Neural progenitor cell (in vitro differentiated cells): ENCODE results near the gene PTPRU.

ENCODE experiments used
- EZH2 ChIP-seq: fragments of 200-600 bp; sonication (generic); IDR thresholded peaks from 2 replicates; pipeline ENCODE4 v1.6.1; 2017; ENCODE audit warnings: antibody characterized with exemption, mild to moderate bottlenecking, moderate library complexity
- TF ChIP-seq, protein P1 (sequence below): fragments of 200-600 bp; sonication (generic); IDR thresholded peaks from 2 replicates; pipeline ENCODE4 v1.5.1; 2017; ENCODE audit warnings: antibody characterized with exemption, mild to moderate bottlenecking

DNA sequence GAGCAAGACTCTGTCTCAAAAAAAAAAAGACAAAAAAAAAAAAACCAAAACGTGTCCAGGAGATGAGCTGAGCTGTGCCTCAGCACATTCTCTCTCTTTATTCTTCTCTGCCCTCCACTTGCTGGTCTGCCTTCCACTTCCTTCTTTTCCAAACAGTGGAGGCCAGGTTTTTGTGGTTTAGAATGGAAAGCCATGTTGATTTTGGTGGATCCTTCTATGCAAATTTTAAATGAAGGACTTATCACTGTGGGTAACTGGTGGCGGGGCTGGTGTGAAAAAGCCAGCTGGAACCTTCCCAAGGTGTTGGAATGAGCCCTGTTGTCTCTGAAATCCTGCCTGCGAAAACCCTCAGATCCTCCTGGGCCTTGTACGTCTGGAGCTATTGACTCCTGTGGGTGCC is 61.9 kb downstream of the PTPRU start:
- TF ChIP-seq EZH2 = no peak
- TF ChIP-seq, protein P1, sequence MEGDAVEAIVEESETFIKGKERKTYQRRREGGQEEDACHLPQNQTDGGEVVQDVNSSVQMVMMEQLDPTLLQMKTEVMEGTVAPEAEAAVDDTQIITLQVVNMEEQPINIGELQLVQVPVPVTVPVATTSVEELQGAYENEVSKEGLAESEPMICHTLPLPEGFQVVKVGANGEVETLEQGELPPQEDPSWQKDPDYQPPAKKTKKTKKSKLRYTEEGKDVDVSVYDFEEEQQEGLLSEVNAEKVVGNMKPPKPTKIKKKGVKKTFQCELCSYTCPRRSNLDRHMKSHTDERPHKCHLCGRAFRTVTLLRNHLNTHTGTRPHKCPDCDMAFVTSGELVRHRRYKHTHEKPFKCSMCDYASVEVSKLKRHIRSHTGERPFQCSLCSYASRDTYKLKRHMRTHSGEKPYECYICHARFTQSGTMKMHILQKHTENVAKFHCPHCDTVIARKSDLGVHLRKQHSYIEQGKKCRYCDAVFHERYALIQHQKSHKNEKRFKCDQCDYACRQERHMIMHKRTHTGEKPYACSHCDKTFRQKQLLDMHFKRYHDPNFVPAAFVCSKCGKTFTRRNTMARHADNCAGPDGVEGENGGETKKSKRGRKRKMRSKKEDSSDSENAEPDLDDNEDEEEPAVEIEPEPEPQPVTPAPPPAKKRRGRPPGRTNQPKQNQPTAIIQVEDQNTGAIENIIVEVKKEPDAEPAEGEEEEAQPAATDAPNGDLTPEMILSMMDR = no peak
